Activated T-helper 1 cell treated with anti-CD3 and anti-CD28 coated beads, Interleukin-12 subunit alpha, Interleukin-12 subunit beta, Interleukin-2, Interleukin-4 antibody, amounts not matched to agents 30 ng/mL and 10 ng/mL and 1 ng/mL, durations not matched to agents 14 hours and 24 hours and 36 hours (primary cell): Measurements from ENCODE around the gene AGAP1. TPM values are rescaled to one million over a fixed set of nuclear protein-coding genes. Genes with fewer than 3 reads are reported as not detected.

Experiments used
- DNase-seq: peaks from one replicate; pipeline ENCODE4 v3.0.0; 2021; ENCODE audit warnings: low spot score
- H3K27ac Mint-ChIP-seq: one replicate; pipeline ENCODE4 v1.8.0; 2021; ENCODE audit warnings: mild to moderate bottlenecking, mixed read lengths
- H3K27me3 Mint-ChIP-seq: one replicate; pipeline ENCODE4 v1.8.0; 2022; ENCODE audit warnings: mild to moderate bottlenecking, moderate library complexity, mixed read lengths; ENCODE audit not compliant: insufficient read depth
- H3K36me3 Mint-ChIP-seq: one replicate; pipeline ENCODE4 v1.8.0; 2021; ENCODE audit warnings: low read depth, mixed read lengths
- H3K4me1 Mint-ChIP-seq: one replicate; pipeline ENCODE4 v1.8.0; 2021; ENCODE audit warnings: low read depth, mixed read lengths
- H3K4me3 Mint-ChIP-seq: one replicate; pipeline ENCODE4 v1.8.0; 2021; ENCODE audit warnings: mild to moderate bottlenecking, moderate library complexity, mixed read lengths
- H3K9me3 Mint-ChIP-seq: one replicate; pipeline ENCODE4 v1.8.0; 2021; ENCODE audit warnings: mixed read lengths
- intact Hi-C: fragments of 100-400 bp; cut with micrococcal nuclease; formaldehyde crosslinking; loops from one replicate; pipeline ENCODE4 v1.15.1; 2024
- total RNA-seq: library from RNA; stranded (reverse); gene quantifications from 2 replicates; pipeline ENCODE4 v1.2.3, GENCODE V29; 2022

The AGAP1 gene
- total RNA-seq, 1 donor from 2014 or later = 2.0 TPM

GRCh38 chr2:236093134-236093533 is 599.3 kb downstream of the AGAP1 start:
- DNase-seq = no peak
- intact Hi-C loops = no loop called here
- Mint-ChIP-seq H3K4me1 (no peaks in the 10 kb centered on the region), H3K27me3 (no peaks in the 10 kb centered on the region), H3K27ac (no peak overlapping the region), H3K4me3 (no peak overlapping the region), H3K36me3 (no peaks in the 10 kb centered on the region), H3K9me3 (no peaks in the 10 kb centered on the region)

GRCh38 chr2:236095504-236095903 is 601.7 kb downstream of the AGAP1 start:
- no peaks in the 10 kb centered on the region for H3K4me1 Mint-ChIP-seq
- H3K36me3 Mint-ChIP-seq = no peaks in the 10 kb centered on the region
- no peak overlapping the region for H3K27ac Mint-ChIP-seq
- no peaks in the 10 kb centered on the region for H3K9me3 Mint-ChIP-seq
- H3K27me3 Mint-ChIP-seq = no peaks in the 10 kb centered on the region
- intact Hi-C loops = no loop called here
- no peak overlapping the region for H3K4me3 Mint-ChIP-seq
- no peak for DNase-seq

DNA sequence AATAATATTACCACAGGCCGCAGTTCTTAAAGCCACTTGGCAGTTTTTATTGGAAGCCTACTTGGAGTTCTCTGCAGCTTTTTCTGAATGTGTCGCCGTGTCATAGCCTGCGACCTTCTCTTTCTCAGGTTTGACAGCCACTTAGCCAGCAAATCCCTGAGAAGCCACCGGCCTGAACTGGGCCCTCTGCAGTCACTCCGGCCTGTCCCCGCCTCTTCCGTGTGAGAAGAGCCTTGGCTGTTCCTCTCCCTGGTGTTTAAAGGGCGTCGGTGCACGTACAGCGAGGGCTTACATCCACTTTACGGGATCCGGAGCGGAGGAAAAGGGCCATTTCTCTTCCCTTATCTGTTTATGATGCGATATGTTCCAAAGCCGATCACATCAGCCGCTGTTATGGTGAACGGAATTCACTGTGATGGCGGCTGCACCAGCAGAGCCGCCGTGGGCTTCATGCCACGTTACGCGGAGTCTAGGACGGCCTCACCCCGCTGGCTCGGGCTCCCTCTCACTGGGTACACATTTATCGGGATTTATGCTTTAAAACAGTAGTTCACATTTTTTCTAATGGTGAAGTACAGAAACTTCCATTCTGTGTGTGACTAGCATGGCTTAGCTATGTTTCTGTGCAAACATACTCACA is 607.6 kb downstream of the AGAP1 start:
- Mint-ChIP-seq H3K4me1 (no peaks in the 10 kb centered on the region), H3K27ac (no peak overlapping the region), H3K27me3 (no peaks in the 10 kb centered on the region), H3K4me3 (no peak overlapping the region), H3K36me3 (no peaks in the 10 kb centered on the region), H3K9me3 (no peaks in the 10 kb centered on the region)
- intact Hi-C loops = no loop called here
- no peak for DNase-seq

DNA sequence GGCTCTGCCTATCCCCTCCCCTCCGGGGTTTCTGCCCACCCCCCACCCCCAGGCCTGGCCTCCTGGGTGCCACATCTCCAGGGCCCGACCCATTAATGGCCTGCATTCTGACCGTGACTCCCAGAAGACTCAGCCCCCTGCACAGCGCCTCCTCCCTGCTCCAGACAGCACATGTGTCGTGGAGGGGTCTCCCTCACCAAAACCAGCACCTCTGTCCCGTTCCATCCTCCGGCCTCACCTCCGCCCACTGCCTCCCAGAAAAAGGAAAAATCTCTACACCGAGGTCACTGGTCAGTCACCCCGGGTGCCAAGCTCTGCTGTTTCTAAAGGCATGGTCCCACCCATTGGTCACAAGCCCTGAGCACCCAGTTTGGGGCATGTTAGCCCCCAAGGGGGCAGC is 609.1 kb downstream of the AGAP1 start:
- no peak overlapping the region for H3K27ac Mint-ChIP-seq
- DNase-seq = no peak
- no peak overlapping the region for H3K4me3 Mint-ChIP-seq
- no peaks in the 10 kb centered on the region for H3K36me3 Mint-ChIP-seq
- intact Hi-C loops = no loop called here
- H3K27me3 Mint-ChIP-seq = no peaks in the 10 kb centered on the region
- no peaks in the 10 kb centered on the region for H3K4me1 Mint-ChIP-seq
- no peaks in the 10 kb centered on the region for H3K9me3 Mint-ChIP-seq

DNA sequence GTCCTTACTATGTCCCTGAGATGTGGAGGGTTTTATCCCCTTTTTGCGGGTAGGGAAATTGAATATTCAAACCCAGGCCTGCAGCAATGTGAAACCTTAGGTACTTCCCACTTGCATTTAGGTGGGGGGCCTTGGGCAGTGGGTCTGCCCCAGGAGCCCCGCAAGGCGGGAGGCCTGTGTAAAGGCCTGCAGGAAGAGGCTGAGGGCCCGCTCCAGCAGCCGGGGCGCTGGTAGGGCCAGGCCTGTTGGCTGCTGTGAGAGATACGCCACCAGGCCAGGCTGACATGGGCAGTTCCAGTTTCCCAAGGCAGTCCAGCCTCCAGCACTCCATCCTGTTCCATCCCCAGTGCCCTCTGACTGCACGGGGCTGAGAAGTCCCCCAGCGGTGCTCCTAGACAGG is 610.1 kb downstream of the AGAP1 start:
- H3K27me3 Mint-ChIP-seq = no peaks in the 10 kb centered on the region
- H3K4me1 Mint-ChIP-seq = no peaks in the 10 kb centered on the region
- intact Hi-C loops = no loop called here
- no peaks in the 10 kb centered on the region for H3K9me3 Mint-ChIP-seq
- DNase-seq = no peak
- no peak overlapping the region for H3K27ac Mint-ChIP-seq
- H3K36me3 Mint-ChIP-seq = no peaks in the 10 kb centered on the region
- no peak overlapping the region for H3K4me3 Mint-ChIP-seq

DNA sequence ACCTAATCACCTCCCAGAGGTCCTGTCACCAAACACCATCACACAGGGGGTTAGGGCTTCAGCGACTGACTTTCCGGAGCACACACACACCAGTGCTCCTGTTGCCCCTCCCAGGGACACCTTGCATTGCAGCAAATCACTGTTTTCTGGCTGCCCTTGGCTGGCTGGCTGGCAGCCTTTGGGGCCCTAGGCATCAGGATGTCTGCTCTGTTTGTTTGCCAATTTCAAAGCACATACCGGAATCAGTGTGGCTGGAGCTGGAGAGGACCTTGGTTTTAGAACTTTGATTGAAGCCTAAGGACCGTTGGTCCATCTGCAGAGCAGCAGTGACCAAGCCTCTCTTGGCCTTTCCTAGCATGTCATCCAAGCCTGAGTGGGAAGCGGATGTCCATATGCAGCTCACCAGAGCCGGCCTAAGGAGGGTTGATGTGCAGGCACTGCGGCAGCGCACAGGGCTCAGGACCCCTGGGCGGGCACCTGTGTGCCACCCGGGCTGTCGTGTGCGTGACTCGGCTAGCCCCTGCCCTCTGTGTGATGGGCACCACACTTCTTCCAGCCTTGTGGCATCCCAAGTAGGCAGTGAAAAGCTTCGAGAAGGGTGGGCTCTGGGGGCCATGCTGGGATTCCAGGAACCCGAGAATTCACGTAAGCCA is 612.2 kb downstream of the AGAP1 start:
- Mint-ChIP-seq H3K27me3 (no peaks in the 10 kb centered on the region), H3K4me3 (no peak overlapping the region), H3K36me3 (no peaks in the 10 kb centered on the region), H3K4me1 (no peaks in the 10 kb centered on the region), H3K27ac (no peak overlapping the region), H3K9me3 (no peaks in the 10 kb centered on the region)
- intact Hi-C loops = no loop called here
- no peak for DNase-seq

GRCh38 chr2:236106761-236107160 is 612.9 kb downstream of the AGAP1 start:
- Mint-ChIP-seq H3K27me3 (no peaks in the 10 kb centered on the region), H3K36me3 (no peaks in the 10 kb centered on the region), H3K9me3 (no peaks in the 10 kb centered on the region), H3K4me3 (no peak overlapping the region), H3K27ac (no peak overlapping the region), H3K4me1 (no peaks in the 10 kb centered on the region)
- intact Hi-C loops = no loop called here
- no peak for DNase-seq

DNA sequence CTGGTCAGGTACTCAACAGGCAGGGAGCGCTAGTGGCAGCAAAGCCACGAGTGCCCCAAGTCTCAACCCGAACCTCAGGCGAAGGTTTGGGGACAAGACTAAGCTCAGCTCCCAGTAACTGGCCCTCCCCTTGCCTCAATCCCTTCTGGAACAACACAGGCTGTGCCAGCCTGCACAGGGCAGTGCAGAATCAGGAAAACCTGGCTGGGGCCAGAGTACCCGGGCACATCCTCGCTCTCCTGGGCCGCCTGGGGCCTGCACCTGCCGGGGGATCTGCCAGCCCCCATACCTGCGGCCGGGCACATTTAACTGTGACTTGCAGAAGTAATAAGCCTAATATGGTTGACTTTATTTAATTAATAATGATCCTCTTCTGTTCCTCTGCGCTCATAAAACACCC is 613.7 kb downstream of the AGAP1 start:
- H3K9me3 Mint-ChIP-seq = no peaks in the 10 kb centered on the region
- intact Hi-C loops = no loop called here
- H3K36me3 Mint-ChIP-seq = no peaks in the 10 kb centered on the region
- no peak for DNase-seq
- H3K27ac Mint-ChIP-seq = no peak overlapping the region
- no peaks in the 10 kb centered on the region for H3K27me3 Mint-ChIP-seq
- no peak overlapping the region for H3K4me3 Mint-ChIP-seq
- H3K4me1 Mint-ChIP-seq = no peaks in the 10 kb centered on the region

DNA sequence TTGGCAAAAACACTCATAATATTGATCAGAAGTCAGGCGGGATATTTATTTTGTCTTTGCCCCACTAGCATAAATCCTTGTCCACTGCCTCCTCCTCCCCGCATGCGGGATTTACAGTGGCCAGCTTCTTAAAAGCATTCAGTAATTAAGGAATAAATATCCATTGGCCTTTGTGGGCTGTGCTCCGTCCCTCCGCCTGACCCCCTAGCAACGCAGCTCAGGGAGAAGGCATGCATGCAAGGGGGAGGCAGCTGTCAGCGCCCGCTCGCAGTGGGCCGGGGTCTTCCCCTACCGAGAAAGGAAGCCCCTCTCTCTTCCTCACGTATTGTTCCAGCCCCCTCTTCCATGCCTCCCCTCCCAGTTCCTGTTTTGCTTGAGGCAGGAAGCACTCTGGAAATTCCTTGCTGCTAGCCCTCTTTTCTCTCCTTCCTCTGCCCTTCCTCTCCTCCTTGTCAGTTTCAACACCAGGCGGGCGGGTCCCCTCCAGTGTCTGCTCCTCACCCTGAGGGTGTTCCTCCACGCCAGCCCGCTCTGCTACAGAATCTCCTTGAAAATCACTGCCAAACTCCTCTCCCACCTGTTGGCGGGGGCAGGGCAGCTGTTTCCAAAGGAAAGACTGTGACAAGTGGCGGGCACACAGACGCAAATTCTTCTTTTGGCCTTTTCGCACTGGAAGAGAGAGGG is 614.2 kb downstream of the AGAP1 start:
- no peak overlapping the region for H3K27ac Mint-ChIP-seq

DNA sequence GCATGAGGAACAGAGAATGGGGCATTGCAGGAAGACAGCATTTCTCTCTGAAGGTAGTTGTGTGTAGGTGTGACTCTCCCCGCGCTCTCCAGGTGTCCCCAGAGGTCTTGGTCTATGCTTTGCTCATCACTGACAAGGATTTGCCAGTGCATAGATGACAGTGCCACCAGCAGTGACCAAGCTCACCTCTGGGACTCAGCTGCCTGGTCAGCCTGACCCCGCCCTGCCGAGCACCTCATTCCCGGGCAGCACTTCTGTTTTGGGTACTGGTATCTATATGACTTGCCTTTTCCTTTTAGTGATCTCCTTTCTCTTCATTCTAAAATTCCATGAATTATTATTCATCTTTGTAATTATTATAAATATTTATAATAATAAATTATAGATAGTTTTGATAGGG is 615.2 kb downstream of the AGAP1 start:
- no peaks in the 10 kb centered on the region for H3K4me1 Mint-ChIP-seq
- intact Hi-C loops = no loop called here
- no peak overlapping the region for H3K4me3 Mint-ChIP-seq
- H3K36me3 Mint-ChIP-seq = no peaks in the 10 kb centered on the region
- no peak overlapping the region for H3K27ac Mint-ChIP-seq
- no peaks in the 10 kb centered on the region for H3K27me3 Mint-ChIP-seq
- no peak for DNase-seq
- no peaks in the 10 kb centered on the region for H3K9me3 Mint-ChIP-seq

More for the DNA sequence above, 614.2 kb downstream of the AGAP1 start:
- Mint-ChIP-seq H3K4me3 (no peak overlapping the region), H3K27me3 (no peaks in the 10 kb centered on the region), H3K9me3 (no peaks in the 10 kb centered on the region), H3K4me1 (no peaks in the 10 kb centered on the region), H3K36me3 (no peaks in the 10 kb centered on the region)
- intact Hi-C loops = no loop called here
- DNase-seq = no peak

DNA sequence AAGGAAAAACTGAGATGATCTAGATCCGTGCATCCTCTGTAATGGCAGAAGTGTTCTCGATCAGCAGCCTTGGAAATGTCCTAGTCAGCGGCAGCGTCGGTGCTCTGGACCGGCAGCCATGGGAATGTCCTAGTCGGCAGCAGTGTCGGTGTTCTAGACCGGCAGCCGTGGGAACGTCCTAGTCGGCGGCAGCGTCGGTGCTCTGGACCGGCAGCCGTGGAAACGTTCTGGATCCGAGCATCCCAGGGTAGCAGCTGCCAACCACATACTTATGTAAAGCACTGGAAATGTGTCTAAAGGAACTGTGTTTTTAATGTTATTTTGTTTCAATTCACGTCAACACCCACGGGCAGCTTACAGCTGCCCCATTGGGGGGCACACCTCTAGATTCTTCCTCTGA is 615.6 kb downstream of the AGAP1 start:
- no peaks in the 10 kb centered on the region for H3K9me3 Mint-ChIP-seq
- intact Hi-C loops = no loop called here
- no peak overlapping the region for H3K27ac Mint-ChIP-seq

GRCh38 chr2:236112466-236112865 is 618.6 kb downstream of the AGAP1 start:
- Mint-ChIP-seq H3K36me3 (no peaks in the 10 kb centered on the region), H3K4me3 (no peak overlapping the region), H3K4me1 (no peaks in the 10 kb centered on the region), H3K9me3 (no peaks in the 10 kb centered on the region), H3K27me3 (no peaks in the 10 kb centered on the region), H3K27ac (no peak overlapping the region)
- intact Hi-C loops = no loop called here
- no peak for DNase-seq

More for the DNA sequence above, 615.6 kb downstream of the AGAP1 start:
- H3K4me3 Mint-ChIP-seq = no peak overlapping the region
- no peaks in the 10 kb centered on the region for H3K4me1 Mint-ChIP-seq
- DNase-seq = no peak
- no peaks in the 10 kb centered on the region for H3K27me3 Mint-ChIP-seq
- no peaks in the 10 kb centered on the region for H3K36me3 Mint-ChIP-seq

DNA sequence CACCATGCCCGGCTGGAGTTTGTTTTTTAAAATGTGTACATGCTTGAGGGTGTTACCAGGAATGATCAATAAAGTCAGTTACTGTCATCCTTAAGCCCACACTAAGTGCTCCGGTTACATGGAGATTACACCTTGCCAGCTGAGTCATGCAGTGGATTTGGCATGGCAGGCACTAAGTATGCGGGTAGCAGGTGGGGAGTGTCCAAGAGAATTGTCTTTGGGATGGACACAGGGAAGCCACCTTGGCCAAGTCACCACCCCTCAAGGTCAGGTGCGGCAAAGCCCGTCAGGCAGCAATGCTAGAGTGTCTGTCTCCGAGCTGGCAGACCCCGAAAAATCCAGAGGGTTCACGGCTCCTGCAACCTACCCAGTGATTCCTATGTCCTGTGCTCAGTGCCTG is 619.6 kb downstream of the AGAP1 start:
- H3K27me3 Mint-ChIP-seq = no peaks in the 10 kb centered on the region
- no peak overlapping the region for H3K27ac Mint-ChIP-seq
- H3K4me1 Mint-ChIP-seq = no peaks in the 10 kb centered on the region
- H3K36me3 Mint-ChIP-seq = no peaks in the 10 kb centered on the region
- H3K9me3 Mint-ChIP-seq = no peaks in the 10 kb centered on the region
- H3K4me3 Mint-ChIP-seq = no peak overlapping the region
- intact Hi-C loops = no loop called here
- DNase-seq = no peak
